Measurements from ENCODE around the gene IL33.

- no peak for TF ChIP-seq RAD21 (IDR thresholded peaks at IDR 0.05; ENCODE audit: low read length)
- no peak for TF ChIP-seq CTCF (conservative IDR thresholded peaks at IDR 0.05; ENCODE audit: low read depth, low read length)
- no peak for TF ChIP-seq ELK1 (IDR thresholded peaks at IDR 0.05; ENCODE audit: borderline replicate concordance, low read depth, low read length)
- no peak for TF ChIP-seq POLR2A (IDR thresholded peaks at IDR 0.05; ENCODE audit: low read depth, low read length)
Measured at GRCh38 chr9:6209966-6210365, 5.6 kb upstream of the IL33 start.

All from IMR-90 (cell line).